ENCODE results near the gene TVP23C. TPM values are rescaled to one million over a fixed set of nuclear protein-coding genes. Genes with fewer than 3 reads are reported as not detected.

The TVP23C gene
- total and polyA plus RNA-seq, 2 experiments from 2014 or later, result 11.3 to 33.4 TPM

GRCh38 chr17:15490634-15491261 lies 72.5 kb downstream of the TVP23C start:
- Histone ChIP-seq H3K36me3 (no peaks in the 10 kb centered on the region), H3K27ac (peak overlapping the region; percentile 6)
- peak; percentile 42 to 65 for DNase-seq (ENCODE audit: low read depth in 1 of 2, low spot score in 1 of 2)

GRCh38 chr17:15488557-15488956 lies 74.7 kb downstream of the TVP23C start:
- DNase-seq (ENCODE audit: low read depth in 1 of 2, low spot score in 1 of 2), result peak in 1 of 2 donors; percentile 46
- Histone ChIP-seq H3K27me3 (no peaks in the 10 kb centered on the region), H3K9me3 (ENCODE audit: low read depth) (no peaks in the 10 kb centered on the region), H3K4me1 (ENCODE audit: low read depth) (peaks cover 15% of the 10 kb centered on the region), H3K4me3 (no peak overlapping the region), H3K36me3 (no peaks in the 10 kb centered on the region), H3K27ac (no peak overlapping the region)
- TF ChIP-seq CTCF (IDR thresholded peaks at IDR 0.05; ENCODE audit: low read depth, low read length), result no peak

More at GRCh38 chr17:15490634-15491261, 72.5 kb downstream of the TVP23C start:
- H3K27me3 ChIP-seq, result no peaks in the 10 kb centered on the region
- TF ChIP-seq CTCF (IDR thresholded peaks at IDR 0.05; ENCODE audit: low read depth, low read length), result no peak
- peaks cover 15% of the 10 kb centered on the region for H3K4me1 ChIP-seq (ENCODE audit: low read depth)
- H3K9me3 ChIP-seq (ENCODE audit: low read depth), result no peaks in the 10 kb centered on the region
- no peak overlapping the region for H3K4me3 ChIP-seq

GRCh38 chr17:15485045-15485444 lies 78.2 kb downstream of the TVP23C start:
- H3K27me3 ChIP-seq, result no peaks in the 10 kb centered on the region
- no peak for TF ChIP-seq CTCF (IDR thresholded peaks at IDR 0.05; ENCODE audit: low read depth, low read length)
- DNase-seq (ENCODE audit: low read depth in 1 of 2, low spot score in 1 of 2), result no peak
- H3K27ac ChIP-seq, result no peak overlapping the region
- H3K36me3 ChIP-seq, result no peaks in the 10 kb centered on the region
- no peaks in the 10 kb centered on the region for H3K9me3 ChIP-seq (ENCODE audit: low read depth)
- H3K4me3 ChIP-seq, result no peak overlapping the region
- peaks cover 6% of the 10 kb centered on the region for H3K4me1 ChIP-seq (ENCODE audit: low read depth)

GRCh38 chr17:15483431-15483830 lies 79.9 kb downstream of the TVP23C start:
- peaks cover 7% of the 10 kb centered on the region for H3K4me1 ChIP-seq (ENCODE audit: low read depth)
- DNase-seq (ENCODE audit: low read depth in 1 of 2, low spot score in 1 of 2), result peak in 1 of 2 donors; percentile 47
- H3K4me3 ChIP-seq, result no peak overlapping the region
- no peaks in the 10 kb centered on the region for H3K36me3 ChIP-seq
- H3K27ac ChIP-seq, result no peak overlapping the region
- H3K27me3 ChIP-seq, result no peaks in the 10 kb centered on the region
- no peaks in the 10 kb centered on the region for H3K9me3 ChIP-seq (ENCODE audit: low read depth)
- no peak for TF ChIP-seq CTCF (IDR thresholded peaks at IDR 0.05; ENCODE audit: low read depth, low read length)

- Histone ChIP-seq H3K27me3 (no peaks in the 10 kb centered on the region), H3K4me3 (no peak overlapping the region), H3K36me3 (no peaks in the 10 kb centered on the region), H3K27ac (no peak overlapping the region), H3K9me3 (ENCODE audit: low read depth) (no peaks in the 10 kb centered on the region), H3K4me1 (ENCODE audit: low read depth) (peaks cover 6% of the 10 kb centered on the region)
- TF ChIP-seq CTCF (IDR thresholded peaks at IDR 0.05; ENCODE audit: low read depth, low read length), result no peak
- no peak for DNase-seq (ENCODE audit: low read depth in 1 of 2, low spot score in 1 of 2)
These were observed 80.8 kb downstream of the TVP23C start for GRCh38 chr17:15482476-15482875.

Measured in cardiac muscle cell (in vitro differentiated cells and primary cell).